ENCODE data around the gene CCDC187.

The CCDC187 gene

DNA sequence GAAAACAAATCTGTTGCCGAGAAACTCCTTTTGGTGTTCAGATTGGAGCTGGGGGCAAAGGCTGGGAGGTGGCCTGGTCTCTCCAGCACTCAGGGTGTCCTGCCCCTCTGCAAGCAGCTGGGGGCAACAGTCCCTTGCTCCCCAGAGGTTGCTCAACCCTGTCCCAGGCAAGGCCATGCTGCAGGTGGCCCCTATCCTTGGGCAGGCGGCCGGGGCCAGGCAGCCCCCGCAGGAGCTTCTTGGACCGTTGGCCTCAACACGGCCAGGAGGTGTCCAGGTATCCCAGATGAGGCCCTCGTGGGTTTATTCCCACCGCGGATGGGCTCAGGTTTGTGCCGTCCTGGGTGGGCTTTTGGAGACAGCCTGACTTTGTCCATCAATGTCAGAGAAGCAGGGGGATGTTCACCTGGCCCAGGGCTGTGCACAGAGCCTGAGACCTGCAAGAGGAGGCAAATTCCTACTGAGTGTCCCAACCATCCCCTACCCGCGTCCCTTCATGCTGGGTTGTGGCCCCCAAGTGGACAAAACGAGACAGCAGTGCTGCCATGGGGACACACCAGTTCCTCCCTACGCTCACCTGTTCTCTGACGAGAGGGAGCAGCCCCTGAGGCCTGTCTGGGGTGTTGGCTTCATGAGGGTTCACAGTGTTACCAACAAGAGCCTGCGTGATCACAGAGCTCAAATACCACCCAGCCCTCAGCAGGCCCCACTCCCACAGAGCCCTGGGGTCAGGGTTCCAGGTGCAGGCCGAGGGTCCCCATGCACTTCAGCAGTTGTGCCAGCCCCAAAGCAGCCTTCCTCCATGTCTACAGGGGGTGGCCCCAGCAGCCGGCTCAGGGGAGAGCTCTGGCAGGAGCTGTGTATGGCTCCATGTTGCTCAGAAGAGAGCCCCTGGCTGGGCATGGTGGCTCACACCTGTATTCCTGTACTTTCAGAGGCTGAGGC is 9.5 kb upstream of the CCDC187 start:
- H3K27ac ChIP-seq = no peak overlapping the region
- ChIA-PET CTCF (interaction anchor here (0.6 to 1.8 kb wide), 18 partner anchors 8 to 708 kb away, joined by 3 to 12 read pairs (median 4); partner anchors contain the start of genes DNLZ and GPSM1), POLR2A (ENCODE audit: low non-redundant PET) (interaction anchor here (0.6 kb wide), 1 partner anchor 33 kb away, joined by 3 read pairs; no protein-coding TSS in a partner anchor)
- TF ChIP-seq, protein P1, sequence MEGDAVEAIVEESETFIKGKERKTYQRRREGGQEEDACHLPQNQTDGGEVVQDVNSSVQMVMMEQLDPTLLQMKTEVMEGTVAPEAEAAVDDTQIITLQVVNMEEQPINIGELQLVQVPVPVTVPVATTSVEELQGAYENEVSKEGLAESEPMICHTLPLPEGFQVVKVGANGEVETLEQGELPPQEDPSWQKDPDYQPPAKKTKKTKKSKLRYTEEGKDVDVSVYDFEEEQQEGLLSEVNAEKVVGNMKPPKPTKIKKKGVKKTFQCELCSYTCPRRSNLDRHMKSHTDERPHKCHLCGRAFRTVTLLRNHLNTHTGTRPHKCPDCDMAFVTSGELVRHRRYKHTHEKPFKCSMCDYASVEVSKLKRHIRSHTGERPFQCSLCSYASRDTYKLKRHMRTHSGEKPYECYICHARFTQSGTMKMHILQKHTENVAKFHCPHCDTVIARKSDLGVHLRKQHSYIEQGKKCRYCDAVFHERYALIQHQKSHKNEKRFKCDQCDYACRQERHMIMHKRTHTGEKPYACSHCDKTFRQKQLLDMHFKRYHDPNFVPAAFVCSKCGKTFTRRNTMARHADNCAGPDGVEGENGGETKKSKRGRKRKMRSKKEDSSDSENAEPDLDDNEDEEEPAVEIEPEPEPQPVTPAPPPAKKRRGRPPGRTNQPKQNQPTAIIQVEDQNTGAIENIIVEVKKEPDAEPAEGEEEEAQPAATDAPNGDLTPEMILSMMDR (conservative IDR thresholded peaks at IDR 0.05; ENCODE audit: low read depth) = no peak
- DNase-seq (ENCODE audit: low spot score) = no peak

DNA sequence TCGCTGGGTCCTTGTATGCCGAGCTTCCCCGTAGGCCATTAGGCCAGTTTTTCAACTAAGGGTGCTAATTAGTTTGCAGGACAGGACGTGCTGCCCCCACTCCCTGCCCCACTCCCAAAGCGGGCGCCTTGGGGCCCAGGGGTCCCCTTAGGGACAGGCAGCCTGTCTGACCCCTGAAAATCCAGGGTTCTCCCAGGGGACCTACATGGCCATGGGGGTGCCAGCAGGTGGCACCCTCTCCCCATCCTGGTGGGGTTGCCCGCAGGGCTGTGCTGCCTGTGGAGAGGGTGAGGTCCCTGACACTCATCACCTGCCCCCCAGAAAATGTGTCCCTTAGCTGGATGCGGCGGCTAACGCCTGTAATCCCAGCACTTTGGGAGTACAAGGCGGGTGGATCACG is 8.5 kb upstream of the CCDC187 start:
- DNase-seq (ENCODE audit: low spot score) = peak; percentile 90
- POLR2A ChIA-PET (ENCODE audit: low non-redundant PET) = interaction anchor here (0.6 kb wide), 1 partner anchor 34 kb away, joined by 3 read pairs; no protein-coding TSS in a partner anchor
- CTCF ChIA-PET = interaction anchor here (0.6 to 1.8 kb wide), 17 partner anchors 9 to 703 kb away, joined by 3 to 12 read pairs (median 4); partner anchors contain the start of genes DNLZ and GPSM1
- no peak overlapping the region for H3K27ac ChIP-seq
- TF ChIP-seq, protein P1 (conservative IDR thresholded peaks at IDR 0.05; ENCODE audit: low read depth) = peak; percentile 81

DNA sequence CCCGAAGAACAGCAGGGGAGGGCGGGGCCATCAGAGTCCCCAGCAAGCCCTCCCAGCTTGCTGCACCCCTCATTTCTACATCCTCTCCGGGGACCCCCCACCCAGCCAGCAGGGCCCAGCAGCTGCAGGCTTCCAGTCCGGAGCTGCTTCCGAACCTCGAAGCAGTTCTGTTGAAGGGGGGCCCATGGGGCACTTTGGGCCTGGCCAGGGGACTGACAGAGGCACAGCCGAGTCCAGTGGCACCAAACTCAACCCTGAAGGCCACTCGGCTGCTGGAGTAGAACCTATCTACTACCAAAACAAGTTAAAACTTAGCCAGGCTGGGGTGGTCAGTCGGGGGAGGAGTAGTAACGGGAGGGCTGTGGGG is 8.1 kb upstream of the CCDC187 start:
- POLR2A ChIA-PET (ENCODE audit: low non-redundant PET) = no interaction called here
- TF ChIP-seq, protein P1 (conservative IDR thresholded peaks at IDR 0.05; ENCODE audit: low read depth) = no peak
- H3K27ac ChIP-seq = no peak overlapping the region

DNA sequence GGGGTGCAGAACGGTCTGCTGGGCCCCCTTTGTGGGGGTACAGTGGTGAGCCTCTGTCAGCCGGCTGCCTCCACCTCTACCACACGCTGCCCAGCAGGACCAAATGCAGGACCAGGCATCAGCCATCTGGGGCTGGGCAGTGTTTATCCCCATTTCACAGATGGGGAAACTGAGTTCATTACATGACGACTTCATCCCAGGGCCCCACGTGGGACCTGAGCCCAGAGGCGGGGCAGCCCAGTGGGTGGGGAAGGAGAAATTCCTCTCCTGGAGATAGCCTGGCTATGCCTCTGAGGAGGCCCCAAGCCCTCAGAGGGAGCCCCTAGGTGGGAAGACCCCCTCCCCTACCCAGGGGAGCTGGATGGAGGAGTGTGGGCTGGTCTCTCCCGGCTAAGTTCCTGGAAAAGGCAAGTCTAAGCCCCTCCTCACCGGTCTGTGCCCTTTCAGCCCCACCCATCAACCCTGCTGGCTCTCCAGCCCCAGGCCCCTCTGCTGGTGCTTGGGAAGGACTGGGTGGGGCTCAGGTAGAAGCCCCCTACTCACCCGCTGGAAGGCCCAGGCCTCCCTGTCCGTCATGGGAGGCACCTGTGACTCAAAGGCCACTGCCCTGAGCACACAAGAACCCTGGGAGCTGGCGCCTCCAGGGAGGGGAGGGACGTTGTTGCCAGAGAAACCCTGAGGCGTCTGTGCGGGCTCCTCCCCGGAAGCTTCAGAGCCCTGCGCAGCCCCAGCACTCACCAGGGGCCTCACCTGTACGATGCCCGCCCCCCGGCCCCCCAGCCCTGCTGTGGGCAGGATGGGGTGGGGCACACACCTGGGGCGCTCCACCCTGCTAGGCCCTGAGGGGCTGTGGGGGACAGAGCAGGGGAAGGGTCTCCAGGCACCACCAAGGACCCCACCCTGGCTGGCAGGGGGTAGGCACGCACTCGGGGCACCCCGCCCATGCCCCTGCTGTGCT is 7.4 kb upstream of the CCDC187 start:
- H3K27ac ChIP-seq = no peak overlapping the region
- CTCF ChIA-PET = interaction anchor here (0.6 to 1.8 kb wide), 11 partner anchors 13 to 875 kb away, joined by 3 to 12 read pairs (median 4); partner anchors contain the start of gene DNLZ
- DNase-seq (ENCODE audit: low spot score) = peak; percentile 53

More for the DNA sequence above, 8.1 kb upstream of the CCDC187 start:
- CTCF ChIA-PET = interaction anchor here (0.6 to 1.8 kb wide), 12 partner anchors 12 to 875 kb away, joined by 3 to 12 read pairs (median 4); partner anchors contain the start of gene DNLZ
- DNase-seq (ENCODE audit: low spot score) = no peak

DNA sequence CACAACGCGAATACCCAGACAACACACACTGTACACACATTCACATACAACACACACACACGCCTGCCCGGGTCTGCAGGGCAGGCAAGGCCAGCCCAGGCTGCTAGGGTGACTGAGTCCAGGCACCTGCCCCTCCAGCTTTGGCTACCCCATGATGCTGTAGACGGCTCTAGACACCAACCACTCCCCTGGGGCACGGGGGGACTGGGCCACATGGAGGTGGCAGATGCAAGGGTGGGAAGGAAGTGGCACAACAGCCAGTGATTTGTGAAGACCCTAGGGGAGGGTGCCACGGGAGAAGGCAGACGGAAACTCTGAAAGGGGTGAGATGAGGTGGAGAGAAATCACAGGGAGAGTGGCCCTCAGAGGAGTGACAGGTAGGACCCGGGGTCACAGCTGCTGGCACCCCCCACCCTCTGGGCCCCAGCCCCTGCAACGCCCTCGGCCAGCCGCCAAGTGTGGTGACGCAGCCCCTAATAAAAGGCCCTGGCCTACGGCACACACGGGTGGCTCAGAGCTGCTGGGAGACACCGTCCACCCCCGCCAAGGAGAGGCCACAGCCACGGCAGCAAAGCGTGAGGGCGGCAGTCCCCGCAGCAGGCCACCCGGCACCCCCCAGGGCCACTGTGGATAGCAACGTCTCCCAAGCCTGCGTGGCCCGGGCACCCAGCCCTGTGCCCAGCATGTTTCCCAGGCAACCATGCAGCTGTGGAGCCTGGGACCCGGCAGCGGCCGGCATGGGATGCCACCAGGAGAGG is 6.6 kb upstream of the CCDC187 start:
- ChIA-PET POLR2A (ENCODE audit: low non-redundant PET) (no interaction called here), CTCF (interaction anchor here (1.4 kb wide), 1 partner anchor 29 kb away, joined by 5 read pairs; no protein-coding TSS in a partner anchor)
- TF ChIP-seq, protein P1 (conservative IDR thresholded peaks at IDR 0.05; ENCODE audit: low read depth) = no peak
- H3K27ac ChIP-seq = no peak overlapping the region
- DNase-seq (ENCODE audit: low spot score) = no peak

More for the DNA sequence above, 7.4 kb upstream of the CCDC187 start:
- TF ChIP-seq, protein P1 (conservative IDR thresholded peaks at IDR 0.05; ENCODE audit: low read depth) = no peak
- POLR2A ChIA-PET (ENCODE audit: low non-redundant PET) = no interaction called here
